H1 (cell line): Measurements from ENCODE around the gene FOXF1.

Source experiments
- FOSL1 ChIP-seq: IDR thresholded peaks from 2 replicates; pipeline ENCODE4 v1.6.1; 2011; ENCODE audit warnings: mild to moderate bottlenecking, low read depth, low read length, moderate library complexity; ENCODE audit not compliant: insufficient read depth
- POLR2AphosphoS5 ChIP-seq: IDR thresholded peaks from 2 replicates; pipeline ENCODE4 v1.6.1; 2011; ENCODE audit warnings: low read depth, low read length
- RFX5 ChIP-seq: IDR thresholded peaks from 2 replicates; pipeline ENCODE4 v1.6.1; 2011; ENCODE audit warnings: low read depth, low read length, improper control_type of control experiment, borderline replicate concordance
- RXRA ChIP-seq: IDR thresholded peaks from 2 replicates; pipeline ENCODE4 v1.6.1; 2011; ENCODE audit warnings: low read depth, mild to moderate bottlenecking, low read length, moderate library complexity; ENCODE audit not compliant: insufficient read depth
- SIN3A ChIP-seq, 2 experiments: IDR thresholded peaks in 1 of 2; conservative IDR thresholded peaks in 1 of 2; 2 replicates each; pipeline ENCODE4 v1.6.1; 2011 to 2012; ENCODE audit warnings: low read length in 2 of 2, improper control_type of control experiment in 1 of 2, low read depth in 1 of 2, mild to moderate bottlenecking in 1 of 2
- TF ChIP-seq, protein P1 (sequence below): IDR thresholded peaks from 2 replicates; pipeline ENCODE4 v1.6.1; 2012; ENCODE audit warnings: inconsistent platforms
- TF ChIP-seq, protein P2 (sequence below), 3 experiments: IDR thresholded peaks; 1 replicate in 2 of 3; 2 replicates in 1 of 3; pipeline versions ENCODE4 v1.5.1 to v1.6.1; 2011; ENCODE audit warnings: low read length in 3 of 3, mild to moderate bottlenecking in 3 of 3, inconsistent platforms in 2 of 3, low read depth in 1 of 3, moderate library complexity in 1 of 3; ENCODE audit not compliant: insufficient read depth in 1 of 3; ENCODE audit errors: control extremely low read depth in 1 of 3

DNA sequence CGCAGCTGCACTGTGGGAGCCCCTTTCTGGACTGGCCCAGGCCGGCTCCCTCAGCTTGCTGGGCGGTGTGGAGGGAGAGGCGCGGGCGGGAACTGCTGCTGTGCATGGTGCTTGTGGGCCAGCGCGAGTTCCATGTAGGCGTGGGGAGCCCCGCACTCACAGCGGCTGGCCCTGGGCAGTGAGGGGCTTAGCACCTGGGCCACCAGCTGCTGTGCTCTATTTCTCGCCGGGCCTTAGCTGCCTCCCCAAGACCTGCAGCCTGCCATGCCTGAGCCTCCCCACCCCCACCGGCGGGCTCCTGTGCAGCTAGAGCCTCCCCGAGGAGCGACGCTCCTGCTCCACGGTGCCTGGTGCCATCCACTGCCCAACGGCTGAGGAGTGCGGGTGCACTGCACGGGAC, 43.0 kb downstream of the FOXF1 start:
- TF ChIP-seq POLR2AphosphoS5: no peak
- TF ChIP-seq, protein P1, sequence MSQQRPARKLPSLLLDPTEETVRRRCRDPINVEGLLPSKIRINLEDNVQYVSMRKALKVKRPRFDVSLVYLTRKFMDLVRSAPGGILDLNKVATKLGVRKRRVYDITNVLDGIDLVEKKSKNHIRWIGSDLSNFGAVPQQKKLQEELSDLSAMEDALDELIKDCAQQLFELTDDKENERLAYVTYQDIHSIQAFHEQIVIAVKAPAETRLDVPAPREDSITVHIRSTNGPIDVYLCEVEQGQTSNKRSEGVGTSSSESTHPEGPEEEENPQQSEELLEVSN: no peak
- TF ChIP-seq, protein P2, sequence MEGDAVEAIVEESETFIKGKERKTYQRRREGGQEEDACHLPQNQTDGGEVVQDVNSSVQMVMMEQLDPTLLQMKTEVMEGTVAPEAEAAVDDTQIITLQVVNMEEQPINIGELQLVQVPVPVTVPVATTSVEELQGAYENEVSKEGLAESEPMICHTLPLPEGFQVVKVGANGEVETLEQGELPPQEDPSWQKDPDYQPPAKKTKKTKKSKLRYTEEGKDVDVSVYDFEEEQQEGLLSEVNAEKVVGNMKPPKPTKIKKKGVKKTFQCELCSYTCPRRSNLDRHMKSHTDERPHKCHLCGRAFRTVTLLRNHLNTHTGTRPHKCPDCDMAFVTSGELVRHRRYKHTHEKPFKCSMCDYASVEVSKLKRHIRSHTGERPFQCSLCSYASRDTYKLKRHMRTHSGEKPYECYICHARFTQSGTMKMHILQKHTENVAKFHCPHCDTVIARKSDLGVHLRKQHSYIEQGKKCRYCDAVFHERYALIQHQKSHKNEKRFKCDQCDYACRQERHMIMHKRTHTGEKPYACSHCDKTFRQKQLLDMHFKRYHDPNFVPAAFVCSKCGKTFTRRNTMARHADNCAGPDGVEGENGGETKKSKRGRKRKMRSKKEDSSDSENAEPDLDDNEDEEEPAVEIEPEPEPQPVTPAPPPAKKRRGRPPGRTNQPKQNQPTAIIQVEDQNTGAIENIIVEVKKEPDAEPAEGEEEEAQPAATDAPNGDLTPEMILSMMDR (IDR thresholded peaks at IDR 0.05; ENCODE audit: control extremely low read depth in 1 of 3, insufficient read depth in 1 of 3, low read depth in 1 of 3, low read length in 3 of 3): no peak
- no peak for TF ChIP-seq FOSL1
- no peak for TF ChIP-seq SIN3A (conservative IDR thresholded peaks at IDR 0.05 in 1 of 2, IDR thresholded peaks at IDR 0.05 in 1 of 2; ENCODE audit: low read depth in 1 of 2, low read length in 2 of 2)
- TF ChIP-seq RFX5: no peak
- TF ChIP-seq RXRA: no peak
